ENCODE data around the gene HSD17B1. TPM values are rescaled to one million over a fixed set of nuclear protein-coding genes. Genes with fewer than 3 reads are reported as not detected.
"Not testable (repeated sequence)": the region's sequence is repeated elsewhere in the genome, so short reads cannot be mapped to it uniquely, and the experiment has no call there.

The HSD17B1 gene
- total and polyA plus RNA-seq, 3 experiments from 2014 or later, result 0.29 to 0.48 (median 0.37) TPM

DNA sequence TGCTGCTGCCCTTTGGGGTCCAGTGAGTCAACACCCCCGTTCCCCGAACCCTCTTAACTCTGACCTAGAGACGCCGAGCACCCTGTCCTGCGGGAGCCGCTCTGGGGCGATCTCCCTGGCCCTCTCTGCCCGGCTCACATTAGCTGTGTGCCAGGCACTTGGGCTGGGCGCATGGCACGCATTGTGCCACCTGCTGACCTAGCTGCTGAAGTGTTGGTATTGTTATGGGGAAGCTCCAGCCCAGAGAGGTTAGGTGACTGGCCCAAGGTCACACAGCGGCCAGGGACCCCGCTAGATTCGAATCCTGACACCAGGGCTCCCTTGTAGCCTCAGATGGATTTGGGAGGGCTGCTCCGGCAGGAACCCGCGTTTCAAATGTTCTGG lies 1.1 kb downstream of the HSD17B1 start:
- Mint-ChIP-seq H3K36me3 (peaks cover 0 to 1% (median 0%) of the 10 kb centered on the region in 3 donors), H3K27ac (peak overlapping the region in 7 of 8 donors; percentile 43 to 94 (median 92)), H3K9me3 (no peaks in the 10 kb centered on the region), H3K4me3 (peak overlapping the region; percentile 87 to 96 (median 89)), H3K4me1 (peaks cover 16 to 47% (median 27%) of the 10 kb centered on the region in 3 donors), H3K27me3 (no peaks in the 10 kb centered on the region)
- POLR2A ChIA-PET, result interaction anchor here (0.9 to 1.9 kb wide), 3 partner anchors 18 to 25 kb away, joined by 3 to 9 read pairs (median 3); partner anchors contain the start of gene NAGLU
- no peaks in the 10 kb centered on the region for H3K9me3 ChIP-seq (ENCODE audit: low read length)
- H3K27ac ChIP-seq (ENCODE audit: low read depth, low read length), result peak overlapping the region; percentile 79
- peaks cover 13% of the 10 kb centered on the region for H3K4me1 ChIP-seq (ENCODE audit: insufficient read depth, low read length)
- peak overlapping the region; percentile 86 for H3K4me3 ChIP-seq (ENCODE audit: low read length)
- CTCF ChIA-PET, result interaction anchor here (1.1 to 2.2 kb wide), 4 partner anchors 10 to 27 kb away, joined by 3 to 12 read pairs (median 8); partner anchors contain the start of gene PSMC3IP
- H3K27me3 ChIP-seq (ENCODE audit: insufficient read depth, low read length, poor library complexity, severe bottlenecking), result no peaks in the 10 kb centered on the region
- no peaks in the 10 kb centered on the region for H3K36me3 ChIP-seq (ENCODE audit: insufficient read depth, low read length)
- DNase-seq, result no peak

DNA sequence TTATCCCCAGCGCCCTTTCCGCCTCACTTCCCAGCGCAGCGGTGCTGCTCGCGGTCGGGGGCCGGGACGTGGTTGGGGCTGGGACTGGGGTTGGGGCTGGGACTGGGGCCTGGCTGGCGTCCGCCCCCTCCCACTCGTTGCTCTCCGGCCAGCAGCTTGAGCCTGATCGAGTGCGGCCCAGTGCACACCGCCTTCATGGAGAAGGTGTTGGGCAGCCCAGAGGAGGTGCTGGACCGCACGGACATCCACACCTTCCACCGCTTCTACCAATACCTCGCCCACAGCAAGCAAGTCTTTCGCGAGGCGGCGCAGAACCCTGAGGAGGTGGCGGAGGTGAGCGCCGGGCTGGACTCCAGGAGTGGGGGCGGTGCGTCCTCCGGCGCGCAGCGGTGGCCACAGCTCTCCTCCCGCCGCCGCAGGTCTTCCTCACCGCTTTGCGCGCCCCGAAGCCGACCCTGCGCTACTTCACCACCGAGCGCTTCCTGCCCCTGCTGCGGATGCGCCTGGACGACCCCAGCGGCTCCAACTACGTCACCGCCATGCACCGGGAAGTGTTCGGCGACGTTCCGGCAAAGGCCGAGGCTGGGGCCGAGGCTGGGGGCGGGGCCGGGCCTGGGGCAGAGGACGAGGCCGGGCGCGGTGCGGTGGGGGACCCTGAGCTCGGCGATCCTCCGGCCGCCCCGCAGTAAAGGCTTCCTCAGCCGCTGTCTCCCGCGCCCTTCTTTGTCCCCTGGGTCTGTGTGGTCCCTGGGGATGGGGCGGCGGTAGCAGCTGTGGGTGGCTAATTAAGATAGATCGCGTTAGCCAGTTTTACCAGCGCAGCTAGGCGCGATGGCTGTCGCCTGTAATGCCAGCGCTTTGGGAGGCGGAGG lies 1.8 kb downstream of the HSD17B1 start:
- Mint-ChIP-seq H3K27me3 (no peaks in the 10 kb centered on the region), H3K36me3 (peaks cover 0 to 1% (median 0%) of the 10 kb centered on the region in 3 donors), H3K27ac (peak overlapping the region; percentile 86 to 96 (median 94)), H3K4me1 (peaks cover 13 to 41% (median 21%) of the 10 kb centered on the region in 3 donors), H3K9me3 (no peaks in the 10 kb centered on the region), H3K4me3 (peak overlapping the region; percentile 87 to 96 (median 89))
- peak; percentile 65 to 86 (median 75) for DNase-seq
- POLR2A ChIA-PET, result interaction anchor here (0.9 to 1.9 kb wide), 4 partner anchors 12 to 24 kb away, joined by 3 to 9 read pairs (median 4); partner anchors contain the start of genes MLX and NAGLU
- H3K4me3 ChIP-seq (ENCODE audit: low read length), result peak overlapping the region; percentile 86
- no peaks in the 10 kb centered on the region for H3K36me3 ChIP-seq (ENCODE audit: insufficient read depth, low read length)
- peaks cover 12% of the 10 kb centered on the region for H3K4me1 ChIP-seq (ENCODE audit: insufficient read depth, low read length)
- H3K27ac ChIP-seq (ENCODE audit: low read depth, low read length), result peak overlapping the region; percentile 79
- CTCF ChIA-PET, result interaction anchor here (1.1 to 2.2 kb wide), 5 partner anchors 10 to 27 kb away, joined by 3 to 12 read pairs (median 6); partner anchors contain the start of genes NAGLU and PSMC3IP
- no peaks in the 10 kb centered on the region for H3K9me3 ChIP-seq (ENCODE audit: low read length)
- no peaks in the 10 kb centered on the region for H3K27me3 ChIP-seq (ENCODE audit: insufficient read depth, low read length, poor library complexity, severe bottlenecking)

DNA sequence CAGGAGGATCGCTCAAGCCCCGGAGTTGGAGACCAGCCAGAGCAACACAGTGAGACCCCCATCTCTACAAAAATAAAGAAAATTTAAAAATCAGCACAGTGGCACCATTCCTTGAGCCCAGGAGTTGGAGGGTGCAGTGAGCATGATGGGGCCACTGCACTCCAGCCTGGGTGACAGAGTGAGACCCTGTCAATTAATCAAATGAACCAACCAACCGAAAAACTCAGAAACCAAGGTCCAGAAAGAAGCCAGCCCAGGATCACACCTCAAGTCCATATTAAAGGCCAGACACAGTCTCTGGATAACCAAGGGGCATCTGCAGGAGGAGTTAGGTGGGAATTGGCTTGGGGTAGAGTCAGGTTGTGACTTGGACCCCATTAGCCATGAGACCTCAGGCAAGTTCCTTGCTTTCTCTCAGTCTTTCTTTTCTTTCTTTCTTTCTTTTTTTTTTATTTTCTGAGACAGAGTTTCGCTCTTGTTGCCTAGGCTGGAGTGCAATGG lies 2.4 kb downstream of the HSD17B1 start:
- H3K36me3 Mint-ChIP-seq, result peaks cover 0 to 2% (median 1%) of the 10 kb centered on the region in 3 donors
- Histone ChIP-seq H3K4me1 (ENCODE audit: insufficient read depth, low read length) (peaks cover 12% of the 10 kb centered on the region), H3K4me3 (ENCODE audit: low read length) (peak overlapping the region; percentile 86), H3K36me3 (ENCODE audit: insufficient read depth, low read length) (no peaks in the 10 kb centered on the region), H3K27me3 (ENCODE audit: insufficient read depth, low read length, poor library complexity, severe bottlenecking) (no peaks in the 10 kb centered on the region), H3K9me3 (ENCODE audit: low read length) (no peaks in the 10 kb centered on the region), H3K27ac (ENCODE audit: low read depth, low read length) (peak overlapping the region; percentile 79)
- no peaks in the 10 kb centered on the region for H3K9me3 Mint-ChIP-seq
- H3K4me1 Mint-ChIP-seq, result peaks cover 13 to 41% (median 21%) of the 10 kb centered on the region in 3 donors
- ChIA-PET CTCF (interaction anchor here (1.1 to 2.2 kb wide), 5 partner anchors 9 to 26 kb away, joined by 3 to 12 read pairs (median 6); partner anchors contain the start of genes NAGLU and PSMC3IP), POLR2A (interaction anchor here (1.2 to 1.9 kb wide), 2 partner anchors 11 to 19 kb away, joined by 4 to 9 read pairs; partner anchors contain the start of genes MLX and NAGLU)
- H3K27me3 Mint-ChIP-seq, result no peaks in the 10 kb centered on the region
- peak overlapping the region; percentile 82 to 96 (median 94) for H3K27ac Mint-ChIP-seq
- no peak for DNase-seq
- peak overlapping the region; percentile 87 to 96 (median 89) for H3K4me3 Mint-ChIP-seq

DNA sequence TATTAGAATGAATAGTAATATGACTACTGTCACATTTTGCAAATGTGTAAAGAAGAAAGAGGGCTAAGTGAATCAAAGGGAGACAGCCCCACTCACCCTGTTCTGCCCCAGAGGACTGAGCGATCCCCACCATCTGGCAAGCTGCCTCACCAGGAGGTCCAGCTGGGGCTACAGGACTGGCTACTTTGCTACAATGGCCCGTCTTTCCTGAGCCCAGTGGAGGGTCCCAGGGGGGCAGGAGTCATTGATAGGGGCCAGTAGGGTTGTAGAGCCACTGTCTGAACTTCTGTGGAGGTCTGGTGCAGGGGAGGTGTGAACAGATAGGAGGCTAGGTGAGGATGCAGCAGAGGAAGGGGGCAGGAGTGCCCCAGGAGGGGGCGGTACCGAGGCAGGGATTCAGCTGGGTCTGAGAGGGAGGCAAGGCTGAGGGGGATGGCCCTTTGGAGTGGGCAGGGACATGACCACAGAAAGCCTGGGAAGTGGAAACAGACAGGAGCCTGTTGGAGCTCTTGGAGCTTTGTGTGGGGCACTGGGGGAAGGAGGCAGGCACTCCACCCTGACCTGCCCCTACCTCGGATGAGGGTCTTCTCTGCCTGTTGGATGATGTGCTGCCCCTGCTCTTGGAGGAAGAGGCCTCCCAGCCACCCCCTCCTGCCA lies 3.4 kb downstream of the HSD17B1 start:
- CTCF ChIA-PET; H3K36me3 Mint-ChIP-seq; DNase-seq; H3K9me3 Mint-ChIP-seq; H3K27ac ChIP-seq (ENCODE audit: low read depth, low read length); H3K27me3 Mint-ChIP-seq; H3K9me3 ChIP-seq (ENCODE audit: low read length); H3K4me3 ChIP-seq (ENCODE audit: low read length); H3K27me3 ChIP-seq (ENCODE audit: insufficient read depth, low read length, poor library complexity, severe bottlenecking); POLR2A ChIA-PET; H3K36me3 ChIP-seq (ENCODE audit: insufficient read depth, low read length): not testable (repeated sequence)
- Mint-ChIP-seq H3K4me3 (peak overlapping the region in 4 of 7 donors; percentile 87 to 96 (median 90)), H3K27ac (peak overlapping the region in 2 of 8 donors; percentile 70 to 94), H3K4me1 (peaks cover 12 to 42% (median 20%) of the 10 kb centered on the region in 3 donors)
- peaks cover 12% of the 10 kb centered on the region for H3K4me1 ChIP-seq (ENCODE audit: insufficient read depth, low read length)

DNA sequence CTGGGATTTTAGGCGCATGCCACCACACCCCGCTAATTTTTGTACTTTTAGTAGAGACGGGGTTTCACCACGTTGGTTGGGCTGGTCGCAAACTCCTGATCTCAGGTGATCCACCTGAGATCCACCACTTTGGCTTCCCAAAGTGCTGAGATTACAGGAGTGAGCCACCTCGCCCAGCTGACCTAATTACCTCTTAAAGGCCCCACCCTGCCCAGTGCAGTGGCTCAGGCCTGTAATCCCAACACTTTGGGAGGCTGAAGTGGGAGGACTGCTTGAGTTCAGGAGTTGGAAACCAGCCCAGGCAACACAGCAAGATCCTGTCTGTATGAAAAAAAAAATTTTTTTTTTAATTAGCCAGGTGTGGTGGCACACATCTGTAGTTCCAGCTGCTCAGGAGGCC lies 6.4 kb downstream of the HSD17B1 start:
- ChIA-PET POLR2A (interaction anchor here (0.5 kb wide), 1 partner anchor 371 kb away, joined by 3 read pairs; no protein-coding TSS in a partner anchor), CTCF (interaction anchor here (0.8 kb wide), 1 partner anchor 18 kb away, joined by 3 read pairs; no protein-coding TSS in a partner anchor)

DNA sequence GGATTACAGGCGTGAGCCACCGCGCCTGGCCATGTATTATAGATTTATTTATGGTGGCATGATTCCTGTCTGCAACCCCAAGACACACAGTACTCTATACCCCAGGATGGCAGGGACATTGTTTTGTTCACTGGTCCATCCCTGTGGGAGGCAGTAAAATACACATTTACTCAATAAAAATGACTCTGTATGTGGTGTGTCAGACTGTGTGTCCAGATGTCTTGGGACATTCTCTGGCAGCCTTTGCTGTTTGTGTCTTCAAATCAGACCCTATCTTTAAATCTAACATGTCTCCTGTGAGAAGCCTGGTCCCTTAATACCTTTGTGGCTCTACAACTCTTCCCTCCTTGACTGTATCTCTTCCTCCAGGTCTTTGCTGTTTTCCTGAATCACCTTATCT lies 7.5 kb downstream of the HSD17B1 start:
- CTCF ChIA-PET, result interaction anchor here (0.9 kb wide), 1 partner anchor 18 kb away, joined by 3 read pairs; no protein-coding TSS in a partner anchor

More for the DNA sequence above, 6.4 kb downstream of the HSD17B1 start:
- Mint-ChIP-seq H3K27me3 (no peaks in the 10 kb centered on the region), H3K9me3 (no peaks in the 10 kb centered on the region), H3K36me3 (peaks cover 0 to 15% (median 3%) of the 10 kb centered on the region in 3 donors), H3K27ac (peak overlapping the region in 1 of 8 donors; percentile 38), H3K4me3 (no peak overlapping the region), H3K4me1 (peaks cover 30 to 45% (median 43%) of the 10 kb centered on the region in 3 donors)
- peaks cover 35% of the 10 kb centered on the region for H3K4me1 ChIP-seq (ENCODE audit: insufficient read depth, low read length)
- DNase-seq, result no peak
- H3K27ac ChIP-seq (ENCODE audit: low read depth, low read length), result no peak overlapping the region
- H3K36me3 ChIP-seq (ENCODE audit: insufficient read depth, low read length), result no peaks in the 10 kb centered on the region
- H3K9me3 ChIP-seq (ENCODE audit: low read length), result no peaks in the 10 kb centered on the region
- H3K27me3 ChIP-seq (ENCODE audit: insufficient read depth, low read length, poor library complexity, severe bottlenecking), result no peaks in the 10 kb centered on the region
- H3K4me3 ChIP-seq (ENCODE audit: low read length), result no peak overlapping the region

DNA sequence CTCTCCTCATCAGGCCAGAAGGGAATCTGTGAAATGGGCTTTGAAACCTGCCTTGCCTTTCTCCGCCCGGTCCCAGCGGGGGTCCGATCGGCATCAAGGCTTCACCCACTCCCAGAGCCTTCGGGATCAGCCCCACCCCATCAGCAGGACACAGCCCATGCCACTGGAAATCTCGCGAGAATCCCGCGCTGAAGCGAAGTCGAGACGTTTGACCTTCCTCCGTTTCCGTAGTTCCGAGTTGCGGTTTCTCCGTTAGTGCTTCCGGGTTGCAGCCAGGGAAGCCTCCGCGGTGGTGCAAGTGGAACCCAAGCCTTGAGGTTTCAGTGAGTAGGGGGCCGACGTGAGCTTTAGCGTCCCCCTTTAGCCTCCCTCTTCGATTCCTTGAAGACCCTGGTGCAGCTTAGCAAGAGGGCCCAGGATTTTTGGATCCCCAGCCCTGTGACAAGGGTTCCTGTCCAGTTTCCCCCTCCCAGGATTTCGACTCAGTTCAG lies 9.2 kb downstream of the HSD17B1 start, which contains the start of gene COASY:
TSS of gene COASY (plus strand) at position 252 of the 491 bp plus-strand sequence. CDS start 475 bp downstream, outside the sequence.
- Histone ChIP-seq H3K27ac (ENCODE audit: low read depth, low read length) (peak within 1 kb of the TSS; percentile 73), H3K4me1 (ENCODE audit: insufficient read depth, low read length) (peaks cover 36% of the 10 kb centered on the region), H3K36me3 (ENCODE audit: insufficient read depth, low read length) (peaks cover 8% of the 10 kb centered on the region), H3K27me3 (ENCODE audit: insufficient read depth, low read length, poor library complexity, severe bottlenecking) (no peaks in the 10 kb centered on the region), H3K9me3 (ENCODE audit: low read length) (no peaks in the 10 kb centered on the region), H3K4me3 (ENCODE audit: low read length) (peak within 1 kb of the TSS; percentile 93)
- H3K4me1 Mint-ChIP-seq, result peaks cover 28 to 40% (median 37%) of the 10 kb centered on the region in 3 donors
- H3K27me3 Mint-ChIP-seq, result no peaks in the 10 kb centered on the region
- peak; percentile 84 to 94 (median 88) for DNase-seq
- CTCF ChIA-PET, result interaction anchor here (2.5 kb wide), 1 partner anchor 16 kb away, joined by 6 read pairs; the partner anchor contains the start of gene PSMC3IP
- H3K36me3 Mint-ChIP-seq, result peaks cover 0 to 31% (median 3%) of the 10 kb centered on the region in 3 donors
- H3K4me3 Mint-ChIP-seq, result peak within 1 kb of the TSS; percentile 84 to 99 (median 93)
- no peaks in the 10 kb centered on the region for H3K9me3 Mint-ChIP-seq
- POLR2A ChIA-PET, result interaction anchor here (0.9 kb wide), 1 partner anchor 25 kb away, joined by 3 read pairs; no protein-coding TSS in a partner anchor
- H3K27ac Mint-ChIP-seq, result peak within 1 kb of the TSS; percentile 71 to 98 (median 96)

More for the DNA sequence above, 7.5 kb downstream of the HSD17B1 start:
- H3K4me3 ChIP-seq (ENCODE audit: low read length), result no peak overlapping the region
- peaks cover 4% of the 10 kb centered on the region for H3K36me3 ChIP-seq (ENCODE audit: insufficient read depth, low read length)
- Mint-ChIP-seq H3K4me1 (peaks cover 25 to 38% (median 37%) of the 10 kb centered on the region in 3 donors), H3K27me3 (no peaks in the 10 kb centered on the region), H3K9me3 (no peaks in the 10 kb centered on the region), H3K36me3 (peaks cover 0 to 23% (median 3%) of the 10 kb centered on the region in 3 donors), H3K4me3 (peak overlapping the region in 6 of 7 donors; percentile 13 to 85 (median 72)), H3K27ac (peak overlapping the region in 3 of 8 donors; percentile 60 to 98 (median 61))
- H3K27ac ChIP-seq (ENCODE audit: low read depth, low read length), result no peak overlapping the region
- POLR2A ChIA-PET, result no interaction called here
- no peaks in the 10 kb centered on the region for H3K9me3 ChIP-seq (ENCODE audit: low read length)
- H3K27me3 ChIP-seq (ENCODE audit: insufficient read depth, low read length, poor library complexity, severe bottlenecking), result no peaks in the 10 kb centered on the region
- H3K4me1 ChIP-seq (ENCODE audit: insufficient read depth, low read length), result peaks cover 33% of the 10 kb centered on the region
- no peak for DNase-seq
